Measurements from ENCODE around the gene MAST2.
"Not testable (repeated sequence)": the region's sequence is repeated elsewhere in the genome, so short reads cannot be mapped to it uniquely, and the experiment has no call there.

Gene MAST2

DNA sequence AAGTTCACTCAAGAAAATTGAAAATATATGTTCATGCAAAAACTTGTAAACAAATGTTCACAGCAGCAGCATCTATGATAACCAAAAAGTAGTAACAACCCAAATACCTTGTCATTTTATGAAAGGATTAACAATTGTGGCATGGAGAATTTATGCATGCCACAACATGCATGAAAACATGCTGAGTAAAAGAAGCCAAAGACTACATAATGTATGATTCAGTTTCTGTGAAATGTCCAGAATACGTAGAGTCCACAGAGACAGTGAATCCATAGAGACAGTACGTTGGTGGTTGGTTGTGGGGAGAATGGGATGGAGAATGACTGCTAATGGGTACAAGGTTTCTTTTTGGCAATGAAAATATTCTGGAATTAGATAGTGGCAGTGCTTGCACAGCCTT is 148.7 kb downstream of the MAST2 start:
- no peak for DNase-seq

DNA sequence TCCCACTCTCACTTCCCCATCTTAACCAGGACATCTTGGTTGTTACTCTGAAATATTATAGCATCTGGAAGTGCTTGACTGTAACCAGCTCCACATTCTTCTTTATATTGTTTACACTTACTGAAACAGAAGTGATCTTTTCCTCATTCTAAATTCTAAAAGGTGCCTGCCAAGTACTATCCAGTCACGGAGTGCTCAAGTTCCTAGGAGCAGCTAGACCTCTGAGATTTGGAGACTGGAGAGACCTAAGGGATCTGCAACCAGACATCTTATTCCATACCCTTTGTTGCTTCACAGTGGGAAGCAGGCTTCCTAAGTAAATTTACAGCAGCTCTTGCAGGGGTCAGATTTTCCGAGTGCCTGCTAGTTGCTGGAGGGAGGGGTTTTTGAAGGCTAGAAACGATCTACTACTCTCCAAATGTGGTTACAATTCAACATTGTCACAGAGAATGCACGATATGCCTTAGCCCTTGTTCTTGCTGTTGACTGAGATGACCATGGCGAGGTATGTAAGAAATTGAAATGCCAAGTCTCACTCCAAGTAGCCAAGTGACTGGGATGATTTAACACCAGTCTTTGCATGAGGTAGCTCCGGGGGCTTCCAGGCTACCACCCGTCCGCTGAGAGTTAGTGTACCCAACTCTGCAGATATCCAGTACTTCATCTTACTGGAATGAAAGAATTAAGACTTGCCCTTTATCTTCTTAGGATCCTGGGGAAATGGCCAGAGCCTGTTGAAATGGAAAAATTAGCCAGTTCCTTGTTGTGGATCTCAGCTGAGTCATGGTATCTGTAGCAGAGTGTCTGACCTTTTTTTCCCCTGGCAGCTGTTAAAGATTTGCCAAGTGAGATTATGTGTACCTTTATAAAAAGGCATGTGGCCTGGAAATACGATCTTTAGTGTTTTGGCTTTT is 150.8 kb downstream of the MAST2 start:
- peak; percentile 3 for DNase-seq

- no peak for DNase-seq
These were observed 154.3 kb downstream of the MAST2 start for GRCh38 chr1:45957684-45958083.

GRCh38 chr1:45958317-45958716 is 154.9 kb downstream of the MAST2 start:
- DNase-seq, result no peak

DNA sequence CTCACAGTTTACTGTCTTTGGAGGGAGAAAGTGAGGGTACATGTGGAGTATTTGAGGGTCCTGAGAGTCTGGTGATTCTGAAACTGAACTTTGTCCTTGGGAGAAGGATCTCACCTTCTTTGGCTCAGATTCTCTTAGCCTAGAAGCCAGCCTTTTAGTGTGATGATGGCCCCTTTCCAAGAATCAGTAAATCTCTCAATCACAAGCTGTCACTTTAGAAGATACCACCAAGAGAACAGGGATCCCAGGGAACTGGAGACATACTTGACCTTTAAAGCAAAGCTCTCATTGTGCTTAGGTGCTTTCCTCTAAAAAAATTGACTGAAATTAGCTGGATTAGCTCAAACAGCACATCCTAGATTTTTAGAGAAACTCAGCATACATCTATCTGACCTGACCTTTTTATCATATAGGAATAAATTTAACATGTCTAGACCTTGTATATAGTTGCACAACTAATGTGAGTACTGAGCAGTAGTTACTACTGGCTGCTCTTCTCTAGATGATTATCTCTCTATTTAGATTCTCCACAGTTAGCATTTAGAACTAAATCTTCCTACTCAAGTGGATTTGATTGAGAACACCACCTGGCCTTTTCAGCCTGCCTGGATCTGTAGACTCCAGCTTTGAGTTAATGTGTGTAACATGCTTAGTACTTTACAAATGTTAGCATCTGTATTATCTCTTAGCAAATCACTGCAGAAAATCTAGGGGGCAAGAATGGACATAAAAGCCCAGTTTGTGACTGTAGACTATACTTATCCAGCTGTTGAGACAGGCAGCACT is 157.7 kb downstream of the MAST2 start:
- DNase-seq, result no peak

DNA sequence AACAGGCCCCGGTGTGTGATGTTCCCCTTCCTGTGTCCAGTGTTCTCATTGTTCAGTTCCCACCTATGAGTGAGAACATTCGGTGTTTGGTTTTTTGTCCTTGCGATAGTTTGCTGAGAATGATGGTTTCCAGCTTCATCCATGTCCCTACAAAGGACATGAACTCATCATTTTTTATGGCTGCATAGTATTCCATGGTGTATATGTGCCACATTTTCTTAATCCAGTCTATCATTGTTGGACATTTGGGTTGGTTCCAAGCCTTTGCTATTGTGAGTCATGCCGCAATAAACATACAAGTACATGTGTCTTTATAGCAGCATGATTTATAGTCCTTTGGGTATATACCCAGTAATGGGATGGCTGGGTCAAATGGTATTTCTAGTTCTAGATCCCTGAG is 158.5 kb downstream of the MAST2 start:
- not testable (repeated sequence) for DNase-seq

GRCh38 chr1:45968941-45969666 is 165.7 kb downstream of the MAST2 start:
- DNase-seq, result peak; percentile 21

DNA sequence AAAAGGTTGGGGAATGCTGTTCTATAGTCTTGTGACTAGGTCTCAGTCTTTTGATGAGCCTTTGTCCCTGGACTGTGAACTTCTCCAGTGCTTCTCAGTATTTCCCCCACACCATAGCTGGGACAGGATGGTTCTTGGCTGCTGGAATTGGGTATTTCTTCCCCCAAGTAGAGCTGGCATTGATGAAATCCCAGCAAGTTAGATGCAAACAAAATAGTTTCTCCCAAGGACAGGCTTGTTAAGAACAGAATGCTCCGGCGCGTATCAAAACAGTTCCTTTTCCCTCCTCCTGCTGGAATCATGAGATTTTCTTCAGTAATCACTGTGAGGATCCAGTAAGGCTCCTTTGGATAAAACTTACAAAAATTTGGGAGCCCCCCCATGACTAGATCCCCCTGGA is 166.5 kb downstream of the MAST2 start:
- no peak for DNase-seq

DNA sequence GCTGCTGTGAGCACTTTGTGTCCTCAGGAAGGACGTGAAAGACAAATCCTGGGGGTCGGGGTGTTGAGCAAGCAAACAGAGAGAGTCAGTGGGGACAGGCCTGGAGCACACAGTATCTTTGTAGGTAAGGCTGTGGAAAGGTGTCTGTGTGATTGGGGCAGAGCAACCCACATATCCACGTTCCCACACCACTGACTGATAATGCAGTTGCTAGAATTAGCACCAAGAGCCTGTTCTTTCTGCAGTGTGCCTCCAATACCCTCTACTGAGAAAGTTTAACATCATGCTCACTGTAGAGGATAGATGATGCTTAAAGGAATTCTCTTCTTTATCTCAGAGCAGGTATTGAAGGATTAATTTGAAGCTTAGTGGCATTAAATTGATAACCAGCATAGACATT is 167.9 kb downstream of the MAST2 start:
- no peak for DNase-seq

DNA sequence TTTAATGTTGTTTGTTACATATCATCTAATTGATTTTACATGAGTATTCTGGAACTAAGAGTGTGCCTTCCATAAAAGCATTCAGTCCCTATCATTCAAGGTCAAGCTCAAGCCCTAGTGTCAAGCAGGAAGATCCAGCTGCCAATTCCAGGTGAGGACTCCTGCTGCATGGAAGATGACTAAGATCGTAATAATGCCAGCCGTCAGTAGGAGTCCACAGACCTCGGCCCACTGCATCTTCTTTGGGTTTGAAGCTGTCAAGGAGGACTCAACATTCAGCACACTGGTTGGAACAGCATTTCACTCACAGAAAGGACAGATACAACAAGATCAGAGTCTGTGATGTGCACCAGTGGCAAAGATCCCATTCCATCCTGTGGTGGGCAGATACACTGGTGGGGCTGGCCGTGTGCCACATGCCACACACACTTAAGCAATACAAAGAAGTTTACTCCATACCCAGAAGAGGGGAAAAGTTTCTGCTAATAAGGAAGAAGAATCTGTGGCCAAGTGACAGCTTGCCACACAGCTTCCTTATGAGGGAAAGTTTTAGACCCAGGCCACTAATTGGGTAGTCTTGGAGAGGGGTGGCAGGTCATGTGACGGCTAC is 168.6 kb downstream of the MAST2 start:
- DNase-seq, result no peak

- no peak for DNase-seq
These were observed 169.2 kb downstream of the MAST2 start for GRCh38 chr1:45972621-45973020.

- DNase-seq, result no peak
These were observed 169.7 kb downstream of the MAST2 start for GRCh38 chr1:45973121-45973520.

GRCh38 chr1:45974541-45975269 is 171.3 kb downstream of the MAST2 start:
- DNase-seq, result peak; percentile 20

DNA sequence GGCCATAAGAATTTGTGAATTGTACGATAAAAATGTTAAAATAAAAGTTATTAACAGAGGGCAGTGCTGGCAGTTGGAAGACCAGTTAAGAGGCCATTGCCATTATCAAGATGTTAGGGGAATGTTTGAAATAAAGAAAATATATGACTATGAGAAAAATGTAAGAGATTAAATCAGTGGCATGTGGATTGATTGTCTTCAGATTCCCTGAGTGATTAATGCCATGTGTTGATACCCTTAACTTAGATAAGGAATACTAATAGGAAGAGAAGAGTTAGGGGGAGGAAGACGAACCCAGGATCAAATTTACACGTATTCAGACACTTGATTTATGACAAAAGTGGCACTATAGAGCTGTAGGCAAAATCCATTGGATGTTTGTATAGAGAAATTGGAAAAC is 173.2 kb downstream of the MAST2 start:
- DNase-seq, result no peak

GRCh38 chr1:45979074-45979777 is 175.8 kb downstream of the MAST2 start:
- DNase-seq, result peak; percentile 94

DNA sequence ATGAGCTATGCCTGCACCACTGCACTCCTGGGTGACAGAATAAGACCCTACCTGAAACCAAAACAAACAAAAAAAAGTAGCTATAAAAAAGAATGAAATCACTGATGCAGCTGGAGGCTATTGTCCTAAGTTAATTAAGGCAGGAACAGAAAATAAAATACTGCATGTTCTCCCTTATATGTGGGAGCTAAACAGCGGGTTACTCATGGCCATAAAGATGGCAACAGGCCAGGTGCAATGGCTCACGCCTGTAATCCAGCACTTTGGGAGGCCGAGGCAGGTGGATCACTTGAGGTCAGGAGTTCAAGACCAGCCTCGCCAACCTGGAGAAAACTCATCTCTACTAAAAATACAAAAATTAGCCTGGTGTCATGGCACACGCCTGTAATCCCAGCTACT is 176.4 kb downstream of the MAST2 start:
- peak; percentile 77 for DNase-seq

GRCh38 chr1:45982359-45982758 is 178.9 kb downstream of the MAST2 start:
- DNase-seq, result no peak

GRCh38 chr1:45983967-45984366 is 180.6 kb downstream of the MAST2 start:
- no peak for DNase-seq

- no peak for DNase-seq
These were observed 183.8 kb downstream of the MAST2 start for GRCh38 chr1:45987204-45987603.

DNA sequence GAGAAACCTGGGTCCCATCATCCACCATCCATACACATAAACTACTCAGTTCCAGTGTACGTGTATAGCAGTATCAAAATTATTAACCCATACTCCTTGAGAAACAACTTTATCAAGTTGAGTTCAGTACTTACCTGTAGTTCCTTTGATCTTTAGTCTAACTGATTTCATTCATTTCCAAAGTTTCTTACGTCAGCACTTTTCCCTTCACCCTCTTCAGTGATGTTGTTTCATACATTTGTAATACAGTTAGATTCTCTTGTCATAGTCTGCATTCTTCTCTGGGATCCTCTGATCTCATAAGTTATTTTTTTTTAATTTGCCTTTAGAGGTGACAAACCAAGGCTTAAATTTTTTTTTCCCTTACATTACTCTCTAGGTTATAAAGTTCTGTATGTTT is 185.8 kb downstream of the MAST2 start:
- DNase-seq, result no peak

DNA sequence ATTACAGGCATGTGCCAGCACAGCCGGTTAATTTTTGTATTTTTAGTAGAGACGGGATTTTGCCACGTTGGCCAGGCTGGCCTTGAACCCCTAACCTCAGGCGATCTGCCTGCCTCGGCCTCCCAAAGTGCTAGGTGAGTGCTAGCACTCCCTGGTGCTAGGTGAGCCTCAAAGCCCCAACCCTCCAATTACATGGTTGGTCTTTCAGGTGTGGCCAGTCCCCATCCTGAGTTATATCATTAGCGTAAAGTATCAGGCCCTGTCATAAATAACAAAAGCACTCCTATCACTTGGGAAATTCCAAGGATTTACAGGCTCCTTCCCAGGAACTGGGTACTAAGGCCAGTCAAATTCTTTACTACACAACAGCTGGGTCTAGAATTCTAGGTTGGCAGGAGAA is 191.0 kb downstream of the MAST2 start:
- no peak for DNase-seq

DNA sequence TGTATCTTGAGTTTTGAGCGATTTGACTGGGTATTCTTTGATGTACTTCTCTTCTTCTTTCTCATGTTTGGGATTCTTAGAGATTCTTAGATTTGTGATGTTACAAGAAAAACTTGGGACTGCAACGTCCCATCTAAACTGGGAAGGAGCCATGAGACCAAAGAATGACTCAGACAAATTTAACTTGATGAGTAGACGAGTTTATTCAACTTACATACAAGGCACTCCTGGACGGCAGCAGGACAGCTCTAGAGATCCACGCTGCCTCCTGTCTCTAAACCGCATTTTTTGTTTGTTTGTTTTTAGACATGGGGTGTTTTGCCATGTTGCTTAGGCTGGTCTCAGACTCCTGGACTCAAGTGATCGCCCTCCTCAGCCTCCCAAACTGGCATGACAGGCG is 191.9 kb downstream of the MAST2 start:
- no peak for DNase-seq

Data from NCI-H146 (cell line).